Loucy (cell line): Measurements from ENCODE around the gene NLRC5.

ENCODE experiments used
- H2AFZ ChIP-seq: fragments of 200-600 bp; sonication (generic); 2 replicates; pipeline ENCODE4 v1.6.0; 2016; ENCODE audit warnings: antibody characterized with exemption, mild to moderate bottlenecking, low read length, moderate library complexity
- H3F3A ChIP-seq: fragments of 200-600 bp; 2 replicates; pipeline ENCODE4 v1.6.0; 2016; ENCODE audit warnings: antibody characterized with exemption, low read depth, mild to moderate bottlenecking
- H3K27me3 ChIP-seq: fragments of 200-600 bp; sonication (generic); 2 replicates; pipeline ENCODE4 v1.6.1; 2014; ENCODE audit warnings: low read length, mild to moderate bottlenecking; ENCODE audit not compliant: insufficient read depth, poor library complexity, severe bottlenecking
- H3K36me3 ChIP-seq: fragments of 200-600 bp; sonication (generic); 2 replicates; pipeline ENCODE4 v1.6.1; 2016; ENCODE audit warnings: low read length; ENCODE audit not compliant: insufficient read depth
- H3K4me1 ChIP-seq: fragments of 200-600 bp; sonication (generic); 2 replicates; pipeline ENCODE4 v1.5.1; 2014; ENCODE audit warnings: low read length, mild to moderate bottlenecking; ENCODE audit not compliant: insufficient read depth, poor library complexity, severe bottlenecking
- H3K4me2 ChIP-seq: fragments of 200-600 bp; sonication (generic); 2 replicates; pipeline ENCODE4 v1.6.0; 2014; ENCODE audit warnings: antibody characterized with exemption, low read length, low read depth, mild to moderate bottlenecking; ENCODE audit not compliant: poor library complexity, severe bottlenecking
- H3K4me3 ChIP-seq: fragments of 200-600 bp; sonication (generic); 2 replicates; pipeline ENCODE4 v1.5.1; 2014; ENCODE audit warnings: low read length, mild to moderate bottlenecking, mixed read lengths; ENCODE audit not compliant: poor library complexity, severe bottlenecking
- H3K79me2 ChIP-seq: fragments of 200-600 bp; sonication (generic); 2 replicates; pipeline ENCODE4 v1.6.1; 2014; ENCODE audit warnings: low read length; ENCODE audit not compliant: insufficient read depth
- H3K9ac ChIP-seq: fragments of 200-600 bp; sonication (generic); 2 replicates; pipeline ENCODE4 v1.6.0; 2014; ENCODE audit warnings: mild to moderate bottlenecking, low read depth, low read length, moderate library complexity; ENCODE audit not compliant: poor library complexity, severe bottlenecking
- H3K9me2 ChIP-seq: fragments of 200-600 bp; sonication (generic); replicated peaks from 2 replicates; pipeline ENCODE4 v1.6.1; 2016; ENCODE audit warnings: low read depth, low read length, mixed read lengths
- H3K9me3 ChIP-seq: fragments of 200-600 bp; sonication (generic); 2 replicates; pipeline ENCODE4 v1.6.1; 2014; ENCODE audit warnings: mild to moderate bottlenecking, antibody characterized with exemption, low read length, low read depth; ENCODE audit not compliant: insufficient read depth
- H4K20me1 ChIP-seq: fragments of 200-600 bp; sonication (generic); 2 replicates; pipeline ENCODE4 v1.6.0; 2014; ENCODE audit warnings: antibody characterized with exemption, low read length, mild to moderate bottlenecking; ENCODE audit not compliant: insufficient read depth, poor library complexity, severe bottlenecking
- EZH2phosphoT487 ChIP-seq: fragments of 200-600 bp; IDR thresholded peaks from 2 replicates; pipeline ENCODE4 v1.6.1; 2018; ENCODE audit warnings: antibody characterized with exemption, mild to moderate bottlenecking, moderate library complexity, borderline replicate concordance
- TF ChIP-seq, protein P1 (sequence below): fragments of 200-600 bp; sonication (generic); conservative IDR thresholded peaks from 2 replicates; pipeline ENCODE4 v1.5.1; 2014; ENCODE audit warnings: mild to moderate bottlenecking, antibody characterized with exemption, low read length

Gene NLRC5

DNA sequence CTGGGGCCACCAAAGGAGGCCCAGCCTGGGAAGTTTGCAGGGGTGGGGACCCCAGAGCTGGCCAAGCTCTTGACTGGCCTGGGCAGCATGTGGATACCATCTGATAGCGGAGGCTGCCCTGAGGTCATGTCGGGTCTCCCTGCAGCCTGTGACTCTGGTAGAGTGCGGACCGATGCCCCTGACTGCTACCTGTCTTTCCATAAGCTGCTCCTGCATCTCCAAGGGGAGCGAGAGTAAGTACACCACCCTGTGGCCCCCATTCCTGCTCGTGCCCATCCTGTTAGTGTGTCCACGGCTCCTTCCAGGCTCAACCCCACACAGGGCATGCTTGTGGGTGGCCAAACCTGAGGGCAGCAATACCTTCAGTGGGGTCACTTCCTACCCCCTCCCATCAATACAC lies 19.6 kb upstream of the NLRC5 start:
- H4K20me1 ChIP-seq, result no peaks in the 10 kb centered on the region
- H3K4me2 ChIP-seq, result no peak overlapping the region
- no peak overlapping the region for H2AFZ ChIP-seq
- no peak overlapping the region for H3K4me3 ChIP-seq
- H3K9me2 ChIP-seq, result no peaks in the 10 kb centered on the region
- no peaks in the 10 kb centered on the region for H3K36me3 ChIP-seq
- H3K27me3 ChIP-seq, result no peaks in the 10 kb centered on the region
- H3F3A ChIP-seq, result no peaks in the 10 kb centered on the region
- TF ChIP-seq, protein P1, sequence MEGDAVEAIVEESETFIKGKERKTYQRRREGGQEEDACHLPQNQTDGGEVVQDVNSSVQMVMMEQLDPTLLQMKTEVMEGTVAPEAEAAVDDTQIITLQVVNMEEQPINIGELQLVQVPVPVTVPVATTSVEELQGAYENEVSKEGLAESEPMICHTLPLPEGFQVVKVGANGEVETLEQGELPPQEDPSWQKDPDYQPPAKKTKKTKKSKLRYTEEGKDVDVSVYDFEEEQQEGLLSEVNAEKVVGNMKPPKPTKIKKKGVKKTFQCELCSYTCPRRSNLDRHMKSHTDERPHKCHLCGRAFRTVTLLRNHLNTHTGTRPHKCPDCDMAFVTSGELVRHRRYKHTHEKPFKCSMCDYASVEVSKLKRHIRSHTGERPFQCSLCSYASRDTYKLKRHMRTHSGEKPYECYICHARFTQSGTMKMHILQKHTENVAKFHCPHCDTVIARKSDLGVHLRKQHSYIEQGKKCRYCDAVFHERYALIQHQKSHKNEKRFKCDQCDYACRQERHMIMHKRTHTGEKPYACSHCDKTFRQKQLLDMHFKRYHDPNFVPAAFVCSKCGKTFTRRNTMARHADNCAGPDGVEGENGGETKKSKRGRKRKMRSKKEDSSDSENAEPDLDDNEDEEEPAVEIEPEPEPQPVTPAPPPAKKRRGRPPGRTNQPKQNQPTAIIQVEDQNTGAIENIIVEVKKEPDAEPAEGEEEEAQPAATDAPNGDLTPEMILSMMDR, result no peak
- no peak for TF ChIP-seq EZH2phosphoT487
- no peaks in the 10 kb centered on the region for H3K79me2 ChIP-seq
- no peak overlapping the region for H3K9ac ChIP-seq
- H3K9me3 ChIP-seq, result no peaks in the 10 kb centered on the region
- H3K4me1 ChIP-seq, result peaks cover 17% of the 10 kb centered on the region

DNA sequence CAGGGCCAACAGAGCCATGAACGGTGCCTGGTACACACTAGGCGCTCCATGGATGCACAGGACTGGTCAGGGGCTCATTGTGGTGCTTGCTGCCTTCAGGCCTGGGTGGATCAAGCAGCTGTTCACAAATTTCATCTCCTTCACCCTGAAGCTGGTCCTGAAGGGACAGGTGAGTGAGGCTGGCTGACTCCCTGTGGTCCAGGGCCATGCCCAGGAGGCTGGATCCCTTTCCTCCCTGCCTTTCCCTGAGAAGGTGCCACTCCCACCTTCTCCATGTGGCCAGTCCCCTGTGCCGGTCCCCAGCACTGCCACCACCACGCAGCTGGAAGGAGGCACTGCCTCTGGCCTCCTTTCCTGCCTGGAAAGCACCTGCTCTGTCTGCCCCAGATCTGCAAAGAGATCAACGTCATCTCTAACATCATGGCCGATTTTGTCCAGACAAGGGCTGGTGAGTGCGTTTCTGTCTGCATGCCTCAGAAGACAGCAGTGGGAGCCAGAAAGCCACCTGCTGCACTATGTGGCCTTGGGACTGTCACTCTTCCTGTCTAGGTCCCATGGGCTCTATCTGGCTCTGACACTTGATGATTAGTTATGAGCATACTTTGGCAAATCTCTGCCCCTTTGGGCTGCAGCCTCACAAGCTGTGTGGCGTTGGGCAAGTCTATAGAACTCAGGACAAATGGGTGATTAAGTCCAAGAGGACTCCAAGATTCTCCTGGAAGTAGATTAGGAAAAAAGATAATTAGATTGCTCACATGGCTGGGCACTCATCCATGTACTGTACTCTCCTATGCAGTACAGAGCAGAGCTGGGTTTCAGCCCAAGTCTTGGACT lies 18.2 kb upstream of the NLRC5 start:
- no peaks in the 10 kb centered on the region for H3K9me3 ChIP-seq
- H3K79me2 ChIP-seq, result no peaks in the 10 kb centered on the region
- no peaks in the 10 kb centered on the region for H3F3A ChIP-seq
- no peak overlapping the region for H3K4me3 ChIP-seq
- H3K9ac ChIP-seq, result no peak overlapping the region
- H3K4me1 ChIP-seq, result peaks cover 3% of the 10 kb centered on the region
- H3K36me3 ChIP-seq, result no peaks in the 10 kb centered on the region
- no peak overlapping the region for H2AFZ ChIP-seq
- no peak for TF ChIP-seq EZH2phosphoT487
- TF ChIP-seq, protein P1, result no peak
- H4K20me1 ChIP-seq, result no peaks in the 10 kb centered on the region
- no peak overlapping the region for H3K4me2 ChIP-seq
- H3K27me3 ChIP-seq, result no peaks in the 10 kb centered on the region
- H3K9me2 ChIP-seq, result no peaks in the 10 kb centered on the region

DNA sequence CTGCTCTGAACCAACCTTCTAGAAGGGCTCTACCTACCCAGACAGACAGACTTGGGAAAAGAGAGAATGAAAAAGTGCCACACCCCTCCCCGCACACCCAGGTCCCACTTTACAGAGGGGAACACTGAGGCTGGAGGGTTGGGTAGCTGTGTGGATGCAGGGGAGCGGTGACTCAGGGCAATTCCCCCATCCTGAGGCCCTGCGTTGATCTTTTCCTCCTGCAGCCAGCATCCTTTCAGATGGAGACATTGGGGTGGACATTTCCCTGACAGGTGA lies 17.7 kb upstream of the NLRC5 start:
- peaks cover 3% of the 10 kb centered on the region for H3K4me1 ChIP-seq
- TF ChIP-seq, protein P1, result no peak
- TF ChIP-seq EZH2phosphoT487, result no peak
- H3K9ac ChIP-seq, result no peak overlapping the region
- no peaks in the 10 kb centered on the region for H3K36me3 ChIP-seq
- H3K27me3 ChIP-seq, result no peaks in the 10 kb centered on the region
- H3K79me2 ChIP-seq, result no peaks in the 10 kb centered on the region
- no peak overlapping the region for H3K4me2 ChIP-seq
- H4K20me1 ChIP-seq, result no peaks in the 10 kb centered on the region
- no peak overlapping the region for H3K4me3 ChIP-seq
- no peaks in the 10 kb centered on the region for H3F3A ChIP-seq
- H2AFZ ChIP-seq, result no peak overlapping the region
- H3K9me3 ChIP-seq, result no peaks in the 10 kb centered on the region
- no peaks in the 10 kb centered on the region for H3K9me2 ChIP-seq
